MV-4-11 (cell line): ENCODE measurements around the gene MAP3K13.
"Not testable (repeated sequence)": the region's sequence is repeated elsewhere in the genome, so short reads cannot be mapped to it uniquely, and the experiment has no call there.

Experiments
- DNase-seq: peaks from one replicate; lab custom pipeline; 2025; lab: John Stamatoyannopoulos, UW

Gene MAP3K13

DNA sequence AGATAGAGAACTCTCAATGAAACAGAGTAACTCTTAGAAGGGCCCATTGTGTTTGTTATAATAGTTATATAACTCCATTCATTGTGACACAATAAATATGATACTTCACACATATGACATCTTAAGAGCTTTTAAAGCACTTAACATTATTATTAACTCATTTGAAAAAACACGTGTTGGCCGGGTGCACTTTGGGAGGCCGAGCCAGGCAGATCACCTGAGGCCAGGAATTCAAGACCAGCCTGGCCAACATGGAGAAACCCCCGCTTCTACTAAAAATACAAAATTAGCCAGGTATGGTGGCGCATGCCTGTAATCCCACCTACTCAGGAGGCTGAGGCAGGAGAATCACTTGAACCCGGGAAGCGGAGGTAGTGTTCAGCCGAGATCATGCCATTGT is 88.5 kb downstream of the MAP3K13 start:
- DNase-seq = not testable (repeated sequence)

DNA sequence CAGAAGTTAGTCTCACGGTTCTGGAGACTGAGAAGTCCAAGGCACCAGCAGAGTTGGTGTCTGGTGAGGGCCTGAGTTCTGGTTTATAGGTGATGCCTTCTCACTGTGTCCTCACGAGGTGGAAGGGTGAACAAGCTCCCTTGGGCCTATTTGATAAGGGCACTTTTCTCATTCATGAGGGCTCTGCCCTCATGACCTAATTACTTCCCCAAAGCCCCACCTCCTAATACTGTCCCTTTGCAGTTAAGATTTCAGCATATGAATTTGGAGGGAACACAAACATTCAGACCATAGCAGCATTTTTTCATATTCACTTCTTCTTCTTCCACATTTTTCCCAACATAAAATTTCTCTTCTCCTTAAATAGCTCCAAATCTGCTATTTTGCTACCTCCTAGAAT is 94.4 kb downstream of the MAP3K13 start:
- DNase-seq = no peak

DNA sequence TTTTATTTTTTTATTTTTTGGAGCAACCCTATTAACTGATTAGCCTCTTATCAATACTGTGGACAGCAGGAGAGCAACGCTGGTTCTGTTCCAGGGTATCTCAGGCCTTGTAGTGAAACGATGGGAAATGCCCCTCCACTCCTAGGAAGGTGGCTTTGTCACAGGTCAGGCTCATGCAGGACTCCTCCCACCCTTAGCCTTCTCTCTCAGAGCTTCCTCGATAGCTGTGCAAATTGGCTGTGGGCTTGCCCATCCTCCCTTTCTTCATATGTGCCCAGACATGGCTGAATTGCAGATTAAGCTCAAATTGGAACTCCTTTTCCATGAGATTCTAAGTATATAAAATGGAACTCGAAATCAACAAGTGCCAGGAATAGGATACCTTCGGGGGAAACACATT is 97.4 kb downstream of the MAP3K13 start:
- no peak for DNase-seq

GRCh38 chr3:185460719-185461350 is 97.9 kb downstream of the MAP3K13 start:
- DNase-seq = no peak

- no peak for DNase-seq
Observed at GRCh38 chr3:185465471-185465870, 102.5 kb downstream of the MAP3K13 start.

GRCh38 chr3:185466123-185466522 is 103.2 kb downstream of the MAP3K13 start:
- DNase-seq = not testable (repeated sequence)

GRCh38 chr3:185469542-185469941 is 106.6 kb downstream of the MAP3K13 start:
- no peak for DNase-seq

DNA sequence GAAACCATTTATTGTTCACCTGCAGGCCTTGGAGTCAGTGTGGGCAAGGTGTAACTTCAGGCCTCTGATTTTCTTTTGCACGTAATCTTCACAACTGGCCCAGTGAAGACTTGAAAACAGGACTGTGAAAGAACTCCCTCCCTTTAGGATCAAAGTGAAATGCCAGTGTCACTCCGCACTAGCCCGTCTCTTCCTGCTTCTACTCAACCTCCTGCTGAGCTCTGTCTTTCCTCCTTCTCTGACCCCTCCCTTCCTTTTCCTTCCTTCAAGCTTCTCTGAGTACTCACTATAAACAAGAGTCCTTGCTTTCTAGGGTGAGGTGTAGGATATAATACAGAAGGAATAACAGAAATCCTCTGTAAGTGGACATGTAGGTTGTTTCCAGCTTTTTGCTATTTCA is 107.4 kb downstream of the MAP3K13 start:
- DNase-seq = no peak

DNA sequence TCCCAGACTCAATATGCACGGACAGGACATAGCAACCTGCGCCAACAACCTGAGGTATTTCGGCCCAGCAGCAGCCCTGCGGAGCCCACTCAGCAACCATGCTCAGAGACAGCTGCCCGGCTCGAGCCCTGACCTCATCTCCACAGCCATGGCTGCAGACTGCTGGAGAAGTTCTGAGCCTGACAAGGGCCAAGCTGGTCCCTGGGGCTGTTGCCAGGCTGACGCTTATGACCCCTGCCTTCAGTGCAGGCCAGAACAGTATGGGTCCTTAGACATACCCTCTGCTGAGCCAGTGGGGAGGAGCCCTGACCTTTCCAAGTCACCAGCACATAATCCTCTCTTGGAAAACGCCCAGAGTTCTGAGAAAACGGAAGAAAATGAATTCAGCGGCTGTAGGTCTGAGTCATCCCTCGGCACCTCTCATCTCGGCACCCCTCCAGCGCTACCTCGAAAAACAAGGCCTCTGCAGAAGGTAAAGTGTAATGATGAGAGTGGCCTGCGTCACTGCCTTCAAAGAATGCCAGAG is 110.4 kb downstream of the MAP3K13 start:
- peak; percentile 76 for DNase-seq

DNA sequence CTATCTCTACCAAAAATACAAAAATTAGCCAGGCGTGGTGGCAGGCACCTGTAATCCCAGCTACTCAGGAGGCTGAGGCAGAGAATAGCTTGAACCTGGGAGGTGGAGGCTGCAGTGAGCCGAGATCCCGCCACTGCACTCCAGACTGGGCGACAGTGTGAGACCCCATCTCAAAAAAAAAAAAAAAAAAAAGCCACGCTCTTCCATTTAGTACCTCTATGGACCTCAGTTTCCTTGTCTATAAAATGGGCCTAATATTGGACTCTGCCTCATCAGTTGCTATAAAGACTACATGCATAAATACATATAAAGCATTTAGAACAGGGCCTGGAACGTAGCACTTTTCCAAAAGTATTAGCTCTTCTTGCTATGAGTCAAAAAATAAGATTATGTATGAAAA is 112.0 kb downstream of the MAP3K13 start:
- DNase-seq = not testable (repeated sequence)

- peak; percentile 6 for DNase-seq
Observed at GRCh38 chr3:185477316-185477715, 114.4 kb downstream of the MAP3K13 start.

- DNase-seq = peak; percentile 34
Observed at GRCh38 chr3:185479373-185479945, 116.5 kb downstream of the MAP3K13 start.

DNA sequence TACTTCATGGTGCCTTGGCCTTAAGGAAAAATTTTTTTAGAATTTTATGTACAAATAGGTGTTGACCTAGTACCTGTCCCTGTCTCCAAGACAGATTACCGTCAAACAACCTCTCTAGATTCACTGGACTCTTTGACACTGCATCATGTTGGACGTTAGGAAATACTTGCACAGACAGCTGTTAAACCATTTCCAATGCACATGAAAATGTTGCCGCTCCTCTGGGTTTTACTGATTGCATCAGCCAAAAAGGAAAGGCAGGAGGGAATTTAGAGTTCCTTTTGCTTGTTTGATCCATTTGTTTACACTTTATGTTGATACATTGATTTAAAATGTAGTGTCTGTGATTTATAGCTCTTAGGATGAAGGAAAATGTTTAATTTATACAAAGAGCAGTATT is 121.4 kb downstream of the MAP3K13 start:
- no peak for DNase-seq

DNA sequence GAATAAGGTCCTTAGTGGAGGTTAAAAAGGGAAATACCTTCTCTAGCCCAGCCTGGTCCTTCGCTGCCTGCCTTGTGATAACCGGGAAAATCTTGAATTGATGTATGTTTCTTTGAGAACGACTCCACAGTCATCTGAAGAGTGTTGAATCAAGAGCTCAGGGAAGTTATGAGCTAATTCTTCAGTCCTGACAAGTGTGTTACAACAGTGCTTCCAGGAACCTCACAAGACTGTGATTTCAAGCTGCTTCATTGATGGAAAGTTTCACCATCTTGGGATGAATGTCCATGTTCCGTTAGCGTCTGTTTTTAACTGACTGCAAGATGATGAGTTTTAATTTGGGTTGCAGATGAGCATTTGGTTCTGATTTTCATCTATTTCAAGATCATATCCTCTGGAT is 123.5 kb downstream of the MAP3K13 start:
- no peak for DNase-seq

DNA sequence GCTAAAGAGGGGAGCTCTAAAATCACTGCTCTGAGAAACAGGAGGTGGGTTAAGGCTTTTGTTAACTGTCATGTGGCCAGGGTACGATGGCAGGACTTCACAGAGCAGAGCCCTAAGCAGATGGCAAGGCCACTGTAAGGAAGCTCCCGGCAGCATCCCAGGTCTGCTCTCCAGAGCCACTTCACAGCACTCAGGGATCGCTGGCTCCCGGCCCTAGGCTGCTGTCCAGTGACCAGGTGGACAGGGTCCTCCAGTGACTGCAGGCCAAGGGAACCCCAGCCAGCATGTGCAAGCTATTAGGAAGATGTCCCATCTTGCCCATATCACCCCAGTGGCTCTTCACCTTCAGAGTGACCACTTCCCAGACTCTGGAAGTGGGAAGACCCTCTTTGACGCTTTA is 125.5 kb downstream of the MAP3K13 start:
- no peak for DNase-seq

DNA sequence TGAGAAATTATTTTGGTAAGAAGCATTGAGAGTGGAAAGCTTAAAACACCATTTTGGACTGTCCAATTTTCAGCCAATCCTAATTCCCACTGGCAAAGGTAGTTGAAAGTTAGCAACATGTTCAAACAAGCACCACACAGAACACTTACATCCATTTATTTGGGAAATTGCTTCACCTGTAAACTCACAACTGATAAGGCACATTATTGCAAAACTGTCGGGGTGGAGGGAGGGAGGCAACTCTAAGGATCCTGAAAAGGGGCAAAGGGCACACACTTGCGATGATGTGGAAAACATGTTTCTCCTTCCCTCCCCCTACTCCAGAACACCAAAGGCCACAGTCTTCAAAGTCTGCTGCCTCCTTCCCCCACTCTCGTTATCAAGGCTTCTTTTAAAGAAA is 126.5 kb downstream of the MAP3K13 start:
- no peak for DNase-seq

- no peak for DNase-seq
Observed at GRCh38 chr3:185490241-185490640, 127.3 kb downstream of the MAP3K13 start.

GRCh38 chr3:185498503-185499396 is 135.8 kb downstream of the MAP3K13 start, which contains the start of gene TMEM41A:
Gene TMEM41A, minus strand, starts transcription at chr3:185499035. Its CDS starts 74 bp downstream, at chr3:185498961.
- DNase-seq = peak; percentile 81

- no peak for DNase-seq
Observed at GRCh38 chr3:185502987-185503386, 140.1 kb downstream of the MAP3K13 start.

GRCh38 chr3:185503521-185503920 is 140.6 kb downstream of the MAP3K13 start:
- DNase-seq = no peak

- DNase-seq = no peak
Observed at GRCh38 chr3:185504636-185505035, 141.7 kb downstream of the MAP3K13 start.

GRCh38 chr3:185507883-185508282 is 144.9 kb downstream of the MAP3K13 start:
- no peak for DNase-seq
